ENCODE results near the gene FAM124B. TPM values are rescaled to one million over a fixed set of nuclear protein-coding genes. Genes with fewer than 3 reads are reported as not detected.
"Not testable (repeated sequence)": the region's sequence is repeated elsewhere in the genome, so short reads cannot be mapped to it uniquely, and the experiment has no call there.

FAM124B gene
- total RNA-seq, 1 experiment from 2014 or later, result 0.83 TPM

DNA sequence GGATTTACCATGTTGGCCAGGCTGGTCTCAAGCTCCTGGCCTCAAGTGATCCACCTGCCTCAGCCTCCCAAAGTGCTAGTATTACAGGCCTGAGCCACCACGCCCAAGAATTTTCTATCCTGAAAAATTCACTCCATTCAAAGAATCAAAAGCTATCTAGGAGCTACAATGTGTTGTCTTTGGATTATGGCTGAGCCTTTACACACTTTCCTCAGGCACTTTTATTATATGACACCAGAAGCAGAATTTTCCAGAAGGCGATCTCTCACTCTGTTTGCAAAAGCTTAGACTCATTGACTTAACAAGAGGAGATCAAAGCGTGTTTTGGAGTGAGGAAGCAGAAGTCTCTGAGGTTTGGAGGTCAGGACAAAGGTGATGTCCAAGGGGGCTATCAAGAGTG, 3.6 kb downstream of the FAM124B start:
- Histone ChIP-seq H3K9me3 (ENCODE audit: control insufficient read depth, low read depth, low read length) (no peaks in the 10 kb centered on the region), H3K27me3 (ENCODE audit: insufficient read depth, low read length) (no peaks in the 10 kb centered on the region), H2AK5ac (ENCODE audit: insufficient read length, low read length) (no peak overlapping the region), H4K20me1 (ENCODE audit: control insufficient read depth, insufficient read depth, insufficient read length) (no peaks in the 10 kb centered on the region), H2BK20ac (ENCODE audit: low read depth, low read length, poor library complexity, severe bottlenecking) (no peak overlapping the region), H2BK12ac (ENCODE audit: insufficient read length, low read depth, low read length) (no peak overlapping the region), H3T11ph (ENCODE audit: low read length) (no peak overlapping the region), H4K5ac (ENCODE audit: insufficient read length, low read depth, low read length) (no peak overlapping the region), H2BK15ac (ENCODE audit: low read depth, low read length) (no peak overlapping the region), H3K23ac (ENCODE audit: insufficient read length, low read depth, low read length) (no peak overlapping the region), H3K4me1 (ENCODE audit: insufficient read depth, low read length) (no peaks in the 10 kb centered on the region; the same call in 1 of the 2 replicates), H4K91ac (ENCODE audit: insufficient read length, low read depth, low read length) (no peak overlapping the region), H2AFZ (ENCODE audit: low read length) (no peak overlapping the region), H3K4ac (ENCODE audit: low read depth, low read length) (no peak overlapping the region), H2BK120ac (ENCODE audit: low read depth, low read length, poor library complexity, severe bottlenecking) (no peak overlapping the region), H3K9ac (ENCODE audit: extremely low read depth, insufficient read length, low read length) (no peak overlapping the region), H3K79me1 (ENCODE audit: insufficient read depth, low read depth, low read length, poor library complexity, severe bottlenecking) (no peaks in the 10 kb centered on the region), H4K8ac (replicated peaks; ENCODE audit: insufficient read length, low read depth, low read length) (no peak overlapping the region), H3K14ac (ENCODE audit: insufficient read depth, low read length) (no peak overlapping the region), H3K56ac (ENCODE audit: insufficient read length, low read depth, low read length) (no peak overlapping the region), H3K79me2 (ENCODE audit: insufficient read depth, low read length) (no peaks in the 10 kb centered on the region), H3K27ac (ENCODE audit: insufficient read length, low read depth, low read length) (no peak overlapping the region), H3K23me2 (ENCODE audit: insufficient read length, low read depth, low read length, poor library complexity, severe bottlenecking) (no peaks in the 10 kb centered on the region), H3K4me2 (ENCODE audit: insufficient read depth, insufficient read length, low read length) (no peak overlapping the region), H3K18ac (ENCODE audit: insufficient read length, low read depth, low read length) (no peak overlapping the region), H2BK5ac (ENCODE audit: insufficient read length, low read length) (no peak overlapping the region)
- Mint-ChIP-seq H3K9me3 (peaks cover 5 to 6% of the 10 kb centered on the region in 2 experiments; a peak in 3 of 5 replicates), H3K27me3 (ENCODE audit: low read depth) (peaks cover 2% of the 10 kb centered on the region; the same call in 1 of the 2 replicates), H3K4me3 (no peak overlapping the region), H3K4me1 (peaks cover 5 to 6% of the 10 kb centered on the region in 2 experiments; a peak in 3 of 4 replicates), H3K36me3 (ENCODE audit: insufficient read depth in 1 of 3, low read depth in 3 of 3) (peaks cover 0 to 11% (median 10%) of the 10 kb centered on the region in 3 experiments; a peak in 5 of 7 replicates), H3K27ac (peak overlapping the region in 1 of 3 experiments; percentile 68; a peak in 1 of 7 replicates)
- TF ChIP-seq, protein P1, sequence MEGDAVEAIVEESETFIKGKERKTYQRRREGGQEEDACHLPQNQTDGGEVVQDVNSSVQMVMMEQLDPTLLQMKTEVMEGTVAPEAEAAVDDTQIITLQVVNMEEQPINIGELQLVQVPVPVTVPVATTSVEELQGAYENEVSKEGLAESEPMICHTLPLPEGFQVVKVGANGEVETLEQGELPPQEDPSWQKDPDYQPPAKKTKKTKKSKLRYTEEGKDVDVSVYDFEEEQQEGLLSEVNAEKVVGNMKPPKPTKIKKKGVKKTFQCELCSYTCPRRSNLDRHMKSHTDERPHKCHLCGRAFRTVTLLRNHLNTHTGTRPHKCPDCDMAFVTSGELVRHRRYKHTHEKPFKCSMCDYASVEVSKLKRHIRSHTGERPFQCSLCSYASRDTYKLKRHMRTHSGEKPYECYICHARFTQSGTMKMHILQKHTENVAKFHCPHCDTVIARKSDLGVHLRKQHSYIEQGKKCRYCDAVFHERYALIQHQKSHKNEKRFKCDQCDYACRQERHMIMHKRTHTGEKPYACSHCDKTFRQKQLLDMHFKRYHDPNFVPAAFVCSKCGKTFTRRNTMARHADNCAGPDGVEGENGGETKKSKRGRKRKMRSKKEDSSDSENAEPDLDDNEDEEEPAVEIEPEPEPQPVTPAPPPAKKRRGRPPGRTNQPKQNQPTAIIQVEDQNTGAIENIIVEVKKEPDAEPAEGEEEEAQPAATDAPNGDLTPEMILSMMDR (conservative IDR thresholded peaks at IDR 0.05), result no peak
- DNase-seq, result no peak
- no CpG with 5 or more reads among the region's 3 CpGs for WGBS (ENCODE audit: extremely low coverage, insufficient read length, low lambda C conversion rate)

DNA sequence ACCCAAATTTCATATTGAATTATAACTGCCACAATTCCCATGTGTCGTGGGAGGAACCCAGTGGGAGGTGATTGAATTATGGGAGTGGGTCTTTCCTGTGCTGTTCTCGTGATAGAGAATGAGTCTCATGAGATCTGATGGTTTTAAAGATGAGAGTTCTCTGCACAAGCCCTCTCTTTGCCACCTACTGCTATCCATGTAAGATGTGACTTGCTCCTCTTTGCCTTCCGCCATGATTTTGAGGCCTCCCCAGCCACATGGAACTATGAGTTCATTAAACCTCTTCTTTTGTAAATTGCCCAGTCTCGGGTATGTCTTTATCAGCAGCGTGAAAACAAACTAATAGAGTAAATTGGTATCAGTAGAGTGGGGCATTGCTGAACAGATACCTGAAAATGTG, 4.8 kb downstream of the FAM124B start:
- not testable (repeated sequence) for H3K27me3 Mint-ChIP-seq (ENCODE audit: low read depth); H3K23me2 ChIP-seq (ENCODE audit: insufficient read length, low read depth, low read length, poor library complexity, severe bottlenecking); H2BK120ac ChIP-seq (ENCODE audit: low read depth, low read length, poor library complexity, severe bottlenecking); H2BK15ac ChIP-seq (ENCODE audit: low read depth, low read length); H3K4me3 Mint-ChIP-seq; H3K14ac ChIP-seq (ENCODE audit: insufficient read depth, low read length); H3K27ac ChIP-seq (ENCODE audit: insufficient read length, low read depth, low read length); H2BK5ac ChIP-seq (ENCODE audit: insufficient read length, low read length); H3K27ac Mint-ChIP-seq; H3K79me1 ChIP-seq (ENCODE audit: insufficient read depth, low read depth, low read length, poor library complexity, severe bottlenecking); H3K18ac ChIP-seq (ENCODE audit: insufficient read length, low read depth, low read length); H2BK12ac ChIP-seq (ENCODE audit: insufficient read length, low read depth, low read length); H3K4me2 ChIP-seq (ENCODE audit: insufficient read depth, insufficient read length, low read length); H3K4me1 Mint-ChIP-seq; H4K91ac ChIP-seq (ENCODE audit: insufficient read length, low read depth, low read length); H3K79me2 ChIP-seq (ENCODE audit: insufficient read depth, low read length); H2BK20ac ChIP-seq (ENCODE audit: low read depth, low read length, poor library complexity, severe bottlenecking); H3K56ac ChIP-seq (ENCODE audit: insufficient read length, low read depth, low read length); H4K8ac ChIP-seq (replicated peaks; ENCODE audit: insufficient read length, low read depth, low read length); DNase-seq; H3K27me3 ChIP-seq (ENCODE audit: insufficient read depth, low read length); H2AK5ac ChIP-seq (ENCODE audit: insufficient read length, low read length); H4K5ac ChIP-seq (ENCODE audit: insufficient read length, low read depth, low read length); H3T11ph ChIP-seq (ENCODE audit: low read length); H3K4me1 ChIP-seq (ENCODE audit: insufficient read depth, low read length); H3K4ac ChIP-seq (ENCODE audit: low read depth, low read length); H3K9me3 ChIP-seq (ENCODE audit: control insufficient read depth, low read depth, low read length); H3K9ac ChIP-seq (ENCODE audit: extremely low read depth, insufficient read length, low read length); H3K9me3 Mint-ChIP-seq; H3K23ac ChIP-seq (ENCODE audit: insufficient read length, low read depth, low read length); H4K20me1 ChIP-seq (ENCODE audit: control insufficient read depth, insufficient read depth, insufficient read length); H2AFZ ChIP-seq (ENCODE audit: low read length)
- no CpG with 5 or more reads among the region's 5 CpGs for WGBS (ENCODE audit: extremely low coverage, insufficient read length, low lambda C conversion rate)
- H3K36me3 Mint-ChIP-seq (ENCODE audit: insufficient read depth in 1 of 3, low read depth in 3 of 3), result peaks cover 0 to 11% (median 10%) of the 10 kb centered on the region in 3 experiments; a peak in 5 of 7 replicates
